Naive thymus-derived CD4-positive, alpha-beta T cell (primary cell): ENCODE results near the gene SIGMAR1. TPM values are rescaled to one million over a fixed set of nuclear protein-coding genes. Genes with fewer than 3 reads are reported as not detected.

Experiments used
- ATAC-seq: fragments of 150-1000 bp; cut with Tn5 transposase; 2 replicates; pipeline ENCODE4 v1.10.0; 2021; ENCODE audit warnings: mild to moderate bottlenecking, moderate library complexity
- CTCF ChIA-PET: fragments of 350-600 bp; sonication (Branson Sonifier 250); formaldehyde crosslinking; loops from one replicate; lab custom pipeline; 2021; ENCODE audit warnings: antibody characterized with exemption; lab: Charles Lee
- POLR2A ChIA-PET: fragments of 350-600 bp; sonication (Branson Sonifier 250); formaldehyde crosslinking; loops from one replicate; lab custom pipeline; 2021; ENCODE audit warnings: antibody characterized with exemption, inconsistent platforms; lab: Charles Lee
- DNase-seq, 9 donors: peaks; one replicate each; pipeline versions ENCODE4 v3.0.0 to v3.0.0-alpha.2; 2020 to 2022; ENCODE audit warnings: mixed read lengths in 1 of 9
- H3K27ac ChIP-seq: one replicate; pipeline ENCODE4 v1.7.0; 2013; ENCODE audit warnings: mild to moderate bottlenecking, low read depth, low read length, moderate library complexity
- H3K27me3 ChIP-seq, 2 donors: one replicate each; pipeline ENCODE4 v1.7.0; 2013; ENCODE audit warnings: low read length in 2 of 2, mild to moderate bottlenecking in 2 of 2, moderate library complexity in 2 of 2; ENCODE audit not compliant: control insufficient read depth in 2 of 2, insufficient read depth in 2 of 2
- H3K36me3 ChIP-seq, 3 experiments: 1 replicate in 2 of 3; 2 replicates in 1 of 3; pipeline ENCODE4 v1.7.0; 2013; ENCODE audit warnings: low read length in 3 of 3, mild to moderate bottlenecking in 3 of 3, moderate library complexity in 1 of 3; ENCODE audit not compliant: insufficient read depth in 3 of 3, control insufficient read depth in 2 of 3
- H3K4me1 ChIP-seq, 2 donors: one replicate each; pipeline ENCODE4 v1.7.0; 2013; ENCODE audit warnings: low read length in 2 of 2, mild to moderate bottlenecking in 2 of 2, moderate library complexity in 1 of 2; ENCODE audit not compliant: control insufficient read depth in 2 of 2, insufficient read depth in 2 of 2
- H3K4me3 ChIP-seq: 2 replicates; pipeline ENCODE4 v1.7.0; 2013; ENCODE audit warnings: mild to moderate bottlenecking, low read length
- H3K9me3 ChIP-seq, 3 experiments: 1 replicate in 2 of 3; 2 replicates in 1 of 3; pipeline ENCODE4 v1.7.0; 2013; ENCODE audit warnings: low read length in 3 of 3; ENCODE audit not compliant: control insufficient read depth in 2 of 3
- H3K27ac Mint-ChIP-seq, 9 donors: one replicate each; pipeline ENCODE4 v1.8.0; 2020 to 2022; ENCODE audit warnings: mixed read lengths in 9 of 9, mild to moderate bottlenecking in 8 of 9, moderate library complexity in 5 of 9, inconsistent platforms in 2 of 9
- H3K27me3 Mint-ChIP-seq, 5 donors: one replicate each; pipeline ENCODE4 v1.8.0; 2021 to 2022; ENCODE audit warnings: mixed read lengths in 5 of 5, mild to moderate bottlenecking in 1 of 5
- H3K36me3 Mint-ChIP-seq, 5 donors: one replicate each; pipeline ENCODE4 v1.8.0; 2020 to 2022; ENCODE audit warnings: mixed read lengths in 5 of 5, mild to moderate bottlenecking in 3 of 5, inconsistent platforms in 1 of 5
- H3K4me1 Mint-ChIP-seq, 7 donors: one replicate each; pipeline ENCODE4 v1.8.0; 2020 to 2022; ENCODE audit warnings: mixed read lengths in 7 of 7, mild to moderate bottlenecking in 3 of 7, inconsistent platforms in 1 of 7
- H3K4me3 Mint-ChIP-seq, 10 donors: one replicate each; pipeline ENCODE4 v1.8.0; 2020 to 2022; ENCODE audit warnings: mild to moderate bottlenecking in 10 of 10, mixed read lengths in 10 of 10, moderate library complexity in 6 of 10, inconsistent platforms in 2 of 10
- H3K9me3 Mint-ChIP-seq, 11 donors: one replicate each; pipeline ENCODE4 v1.8.0; 2020 to 2022; ENCODE audit warnings: mixed read lengths in 11 of 11, mild to moderate bottlenecking in 4 of 11, inconsistent platforms in 1 of 11, moderate library complexity in 1 of 11
- intact Hi-C, 2 donors: fragments of 100-400 bp; cut with micrococcal nuclease; formaldehyde crosslinking; loops; one replicate each; pipeline ENCODE4 v1.15.1; 2023
- polyA plus RNA-seq, 2 donors: library from polyadenylated mRNA; unstranded; fragments of 300-500 nt; fragmentation: Illumina TruSeq; gene quantifications; one replicate each; pipeline ENCODE4 v1.2.3, GENCODE V29; 2021
- total RNA-seq, 6 experiments: library from RNA in 5 of 6; stranded (reverse) in 5 of 6; gene quantifications; 1 replicate in 5 of 6; 2 replicates in 1 of 6; pipeline ENCODE4 v1.2.3 and lab custom pipeline; 2021 to 2026

Gene SIGMAR1
- total and polyA plus RNA-seq, 7 experiments from 2014 or later = 20.7 to 102 (median 52.8) TPM

DNA sequence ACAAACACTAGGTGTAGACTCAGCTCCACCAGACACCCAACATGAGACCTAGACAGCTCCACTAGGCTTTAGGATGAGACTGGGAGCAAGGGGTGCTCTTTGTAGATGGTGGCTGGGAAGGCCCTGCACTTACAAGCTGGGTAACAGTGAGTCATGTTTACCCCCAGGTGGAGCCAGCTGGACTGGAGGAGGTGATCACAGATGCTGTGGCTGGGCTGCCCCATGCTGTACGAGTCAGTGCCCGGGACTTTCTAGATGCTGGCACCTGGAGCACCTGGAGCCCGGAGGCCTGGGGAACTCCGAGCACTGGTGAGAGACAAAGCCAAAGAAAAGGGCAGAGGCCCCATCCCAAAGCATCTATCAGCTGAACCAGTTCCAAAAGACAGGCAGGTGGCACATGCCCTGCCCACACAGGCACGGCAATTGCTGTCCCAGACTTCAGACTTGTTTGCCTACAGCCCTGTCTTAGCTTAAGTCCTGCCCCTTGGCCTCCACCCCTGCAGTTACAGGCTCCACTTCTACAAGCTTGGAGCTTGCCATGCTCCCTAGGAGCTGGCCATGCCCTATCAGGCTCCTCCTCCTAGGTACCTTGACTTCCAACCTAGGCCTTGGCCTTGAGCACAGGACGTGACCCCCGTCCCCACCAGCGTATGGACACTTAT, 22.1 kb upstream of the SIGMAR1 start:
- no peaks in the 10 kb centered on the region for H3K27me3 ChIP-seq
- peaks cover 28 to 31% of the 10 kb centered on the region in 2 donors for H3K4me1 ChIP-seq
- Mint-ChIP-seq H3K27ac (no peak overlapping the region), H3K9me3 (no peaks in the 10 kb centered on the region), H3K4me1 (peaks cover 27 to 46% (median 38%) of the 10 kb centered on the region in 7 donors), H3K36me3 (peaks cover 0 to 20% (median 12%) of the 10 kb centered on the region in 5 donors), H3K4me3 (no peak overlapping the region), H3K27me3 (no peaks in the 10 kb centered on the region)
- intact Hi-C loops = loop anchor here (5.0 to 10.0 kb wide), 6 partner anchors 415 to 1495 kb away; partner anchors contain the start of genes HINT2 (in 2 of the 2), SPAG8 (in 2 of the 2), B4GALT1 (in 1 of the 2) and CREB3 (in 1 of the 2)
- no peak overlapping the region for H3K4me3 ChIP-seq
- CTCF ChIA-PET = interaction anchor here (4.0 kb wide), 1 partner anchor 13 kb away, joined by 11 read pairs; the partner anchor contains the start of gene GALT
- no peak overlapping the region for H3K27ac ChIP-seq
- POLR2A ChIA-PET = interaction anchor here (1.0 to 6.8 kb wide), 3 partner anchors 11 to 43 kb away, joined by 3 to 79 read pairs (median 7); partner anchors contain the start of genes GALT and SIGMAR1
- peaks cover 0 to 12% (median 0%) of the 10 kb centered on the region in 3 experiments for H3K36me3 ChIP-seq
- DNase-seq = no peak
- no peaks in the 10 kb centered on the region for H3K9me3 ChIP-seq
- no peak for ATAC-seq

DNA sequence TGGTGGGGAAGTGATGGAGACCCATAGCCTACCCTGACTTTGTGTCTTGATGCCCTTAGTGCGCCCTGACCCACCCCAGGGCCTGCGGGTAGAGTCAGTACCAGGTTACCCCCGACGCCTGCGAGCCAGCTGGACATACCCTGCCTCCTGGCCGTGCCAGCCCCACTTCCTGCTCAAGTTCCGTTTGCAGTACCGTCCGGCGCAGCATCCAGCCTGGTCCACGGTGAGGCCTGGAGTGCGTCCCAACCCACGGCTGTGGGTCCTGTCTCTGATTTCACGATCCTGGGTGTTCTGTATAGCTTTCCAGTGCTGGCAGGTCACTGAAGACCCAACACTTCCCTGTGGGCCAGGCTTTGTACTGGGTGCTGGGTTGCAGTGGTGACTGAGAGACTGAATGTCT, 20.9 kb upstream of the SIGMAR1 start:
- Histone ChIP-seq H3K36me3 (peaks cover 0 to 12% (median 0%) of the 10 kb centered on the region in 3 experiments), H3K4me1 (peaks cover 17 to 18% of the 10 kb centered on the region in 2 donors), H3K27ac (no peak overlapping the region), H3K27me3 (no peaks in the 10 kb centered on the region), H3K4me3 (no peak overlapping the region), H3K9me3 (no peaks in the 10 kb centered on the region)
- ATAC-seq = no peak
- Mint-ChIP-seq H3K27me3 (no peaks in the 10 kb centered on the region), H3K4me3 (no peak overlapping the region), H3K27ac (peak overlapping the region in 2 of 9 donors; percentile 54 to 65), H3K4me1 (peaks cover 20 to 40% (median 28%) of the 10 kb centered on the region in 7 donors), H3K36me3 (peaks cover 0 to 19% (median 12%) of the 10 kb centered on the region in 5 donors), H3K9me3 (no peaks in the 10 kb centered on the region)
- CTCF ChIA-PET = interaction anchor here (4.0 kb wide), 1 partner anchor 12 kb away, joined by 11 read pairs; the partner anchor contains the start of gene GALT
- intact Hi-C loops = no loop called here
- POLR2A ChIA-PET = no interaction called here
- DNase-seq = no peak

GRCh38 chr9:34656992-34657391, 19.4 kb upstream of the SIGMAR1 start:
- Mint-ChIP-seq H3K4me3 (no peak overlapping the region), H3K27me3 (no peaks in the 10 kb centered on the region), H3K27ac (no peak overlapping the region), H3K4me1 (peaks cover 18 to 40% (median 28%) of the 10 kb centered on the region in 7 donors), H3K9me3 (no peaks in the 10 kb centered on the region), H3K36me3 (peaks cover 0 to 18% (median 12%) of the 10 kb centered on the region in 5 donors)
- intact Hi-C loops = no loop called here
- ChIA-PET CTCF (interaction anchor here (1.2 to 4.0 kb wide), 2 partner anchors 10 to 12 kb away, joined by 3 to 11 read pairs; partner anchors contain the start of gene GALT), POLR2A (interaction anchor here (0.7 to 1.8 kb wide), 3 partner anchors 8 to 1093 kb away, joined by 3 to 8 read pairs (median 3); partner anchors contain the start of gene GALT)
- DNase-seq (no peak), ATAC-seq (no peak)
- Histone ChIP-seq H3K9me3 (no peaks in the 10 kb centered on the region), H3K27ac (no peak overlapping the region), H3K4me1 (peaks cover 2 to 17% of the 10 kb centered on the region in 2 donors), H3K4me3 (no peak overlapping the region), H3K27me3 (no peaks in the 10 kb centered on the region), H3K36me3 (peaks cover 0 to 12% (median 0%) of the 10 kb centered on the region in 3 experiments)

- H3K4me3 ChIP-seq = no peak overlapping the region
- Mint-ChIP-seq H3K27ac (peak overlapping the region in 3 of 9 donors; percentile 1 to 47 (median 19)), H3K36me3 (peaks cover 0 to 14% (median 4%) of the 10 kb centered on the region in 5 donors), H3K4me3 (no peak overlapping the region), H3K4me1 (peaks cover 19 to 35% (median 25%) of the 10 kb centered on the region in 7 donors), H3K9me3 (no peaks in the 10 kb centered on the region), H3K27me3 (no peaks in the 10 kb centered on the region)
- no peaks in the 10 kb centered on the region for H3K27me3 ChIP-seq
- ATAC-seq (no peak), DNase-seq (no peak)
- no peaks in the 10 kb centered on the region for H3K9me3 ChIP-seq
- H3K4me1 ChIP-seq = peaks cover 0 to 13% of the 10 kb centered on the region in 2 donors
- peaks cover 0 to 23% (median 0%) of the 10 kb centered on the region in 3 experiments for H3K36me3 ChIP-seq
- intact Hi-C loops = no loop called here
- POLR2A ChIA-PET = interaction anchor here (0.6 to 1.9 kb wide), 4 partner anchors 9 to 1010 kb away, joined by 3 to 7 read pairs (median 4); partner anchors contain the start of genes ARHGEF39 and GALT
- no peak overlapping the region for H3K27ac ChIP-seq
- CTCF ChIA-PET = interaction anchor here (1.1 kb wide), 1 partner anchor 10 kb away, joined by 4 read pairs; no protein-coding TSS in a partner anchor
Observed at GRCh38 chr9:34655394-34655793, 17.8 kb upstream of the SIGMAR1 start.

- Mint-ChIP-seq H3K36me3 (peaks cover under 1 to 15% (median 4%) of the 10 kb centered on the region in 5 donors), H3K4me3 (no peak overlapping the region), H3K27ac (peak overlapping the region in 6 of 9 donors; percentile 10 to 57 (median 50)), H3K27me3 (no peaks in the 10 kb centered on the region), H3K9me3 (no peaks in the 10 kb centered on the region), H3K4me1 (peaks cover 19 to 38% (median 26%) of the 10 kb centered on the region in 7 donors)
- intact Hi-C loops = no loop called here
- Histone ChIP-seq H3K36me3 (peaks cover 1 to 23% (median 4%) of the 10 kb centered on the region in 3 experiments), H3K9me3 (no peaks in the 10 kb centered on the region), H3K4me1 (peaks cover 0 to 13% of the 10 kb centered on the region in 2 donors), H3K4me3 (no peak overlapping the region), H3K27ac (no peak overlapping the region), H3K27me3 (no peaks in the 10 kb centered on the region)
- ChIA-PET POLR2A (interaction anchor here (1.3 to 1.9 kb wide), 2 partner anchors 8 to 417 kb away, joined by 3 to 7 read pairs; partner anchors contain the start of gene GALT), CTCF (no interaction called here)
- no peak for DNase-seq
- ATAC-seq = no peak
Observed at GRCh38 chr9:34654323-34655051, 16.9 kb upstream of the SIGMAR1 start.
